ENCODE measurements around the gene AASDH. TPM values are rescaled to one million over a fixed set of nuclear protein-coding genes. Genes with fewer than 3 reads are reported as not detected.

Gene AASDH
- total and polyA plus RNA-seq, 2 of the 13 experiments (the other 11 are each of a cell fraction or from before 2014, with no cell fraction given) = 12.6 to 14.1 TPM

- TF ChIP-seq PREB (CRISPR knock-in tag; IDR thresholded peaks at IDR 0.05) (no peak), ZNF136 (CRISPR knock-in tag; IDR thresholded peaks at IDR 0.05; ENCODE audit: low read depth) (no peak), NR0B2 (CRISPR knock-in tag; IDR thresholded peaks at IDR 0.05) (no peak; the same call in 1 of the 2 replicates), FOXJ3 (CRISPR knock-in tag; IDR thresholded peaks at IDR 0.05; ENCODE audit: borderline replicate concordance) (no peak; the same call in 1 of the 2 replicates), ZBTB7A (CRISPR knock-in tag; IDR thresholded peaks at IDR 0.05) (no peak), ZBTB39 (CRISPR knock-in tag; IDR thresholded peaks at IDR 0.05) (no peak), KDM2A (CRISPR knock-in tag; IDR thresholded peaks at IDR 0.05; ENCODE audit: borderline replicate concordance, low read depth) (0 out of 2 replicates have a peak, but pooled peaks have one; percentile 13), NR2C2 (CRISPR knock-in tag; IDR thresholded peaks at IDR 0.05; ENCODE audit: borderline replicate concordance) (peak; percentile 59; the same call in 1 of the 2 replicates), CREM (IDR thresholded peaks at IDR 0.05) (peak; percentile 6), CREM (CRISPR knock-in tag; IDR thresholded peaks at IDR 0.05) (no peak), NR1H2 (CRISPR knock-in tag; IDR thresholded peaks at IDR 0.05; ENCODE audit: borderline replicate concordance, low read depth) (no peak), ZKSCAN5 (CRISPR knock-in tag; IDR thresholded peaks at IDR 0.05) (no peak), JDP2 (CRISPR knock-in tag; IDR thresholded peaks at IDR 0.05; ENCODE audit: borderline replicate concordance) (no peak), USF2 (IDR thresholded peaks at IDR 0.05; ENCODE audit: low read depth, low read length) (no peak), USF2 (CRISPR knock-in tag; IDR thresholded peaks at IDR 0.05; ENCODE audit: borderline replicate concordance) (no peak), MIER2 (CRISPR knock-in tag; IDR thresholded peaks at IDR 0.05) (no peak), AKNA (CRISPR knock-in tag; IDR thresholded peaks at IDR 0.05; ENCODE audit: borderline replicate concordance) (no peak), HIVEP1 (CRISPR knock-in tag; IDR thresholded peaks at IDR 0.05) (peak; percentile 94)
Measured at GRCh38 chr4:56435140-56435926, 48.0 kb upstream of the AASDH start, which contains the start of gene PPAT (continued).

Measured in HepG2 (cell line).